Spleen (tissue), 3 donors: ENCODE results near the gene SMCR8.
A peak's percentile ranks its signal among the peaks of the same experiment; 100 is the strongest.

Source experiments
- POLR2A ChIP-seq, 3 donors: fragments of 450-650 bp; IDR thresholded peaks; one replicate each; pipeline ENCODE4 v1.5.1; 2017; ENCODE audit warnings: antibody characterized with exemption in 3 of 3, mild to moderate bottlenecking in 1 of 3
- POLR2AphosphoS5 ChIP-seq, 3 donors: sonication (generic); formaldehyde crosslinking; IDR thresholded peaks; one replicate each; pipeline ENCODE4 v1.5.1; 2017; ENCODE audit warnings: antibody characterized with exemption in 3 of 3

GRCh38 chr17:18363101-18364049 lies 48.3 kb downstream of the SMCR8 start, which contains the start of gene SHMT1:
- peak; percentile 87 to 94 (median 93) for TF ChIP-seq POLR2AphosphoS5 (IDR thresholded peaks at IDR 0.05)
- TF ChIP-seq POLR2A (IDR thresholded peaks at IDR 0.05) = peak in 2 of 3 donors; percentile 3 to 52
